Upper lobe of left lung (tissue), 4 donors: ENCODE results near the gene GAPDH.

ENCODE experiments used
- POLR2AphosphoS5 ChIP-seq, 2 donors: sonication (generic); formaldehyde crosslinking; IDR thresholded peaks; one replicate each; pipeline ENCODE4 v1.5.1; 2017; ENCODE audit warnings: antibody characterized with exemption in 2 of 2
- TF ChIP-seq, protein P1 (sequence below), 6 experiments: fragments of 450-650 bp in 4 of 6; fragments of 200-600 bp in 2 of 6; sonication (generic) in 2 of 6; IDR thresholded peaks; one replicate each; pipeline ENCODE4 v1.5.1; 2016 to 2019; ENCODE audit warnings: antibody characterized with exemption in 6 of 6

DNA sequence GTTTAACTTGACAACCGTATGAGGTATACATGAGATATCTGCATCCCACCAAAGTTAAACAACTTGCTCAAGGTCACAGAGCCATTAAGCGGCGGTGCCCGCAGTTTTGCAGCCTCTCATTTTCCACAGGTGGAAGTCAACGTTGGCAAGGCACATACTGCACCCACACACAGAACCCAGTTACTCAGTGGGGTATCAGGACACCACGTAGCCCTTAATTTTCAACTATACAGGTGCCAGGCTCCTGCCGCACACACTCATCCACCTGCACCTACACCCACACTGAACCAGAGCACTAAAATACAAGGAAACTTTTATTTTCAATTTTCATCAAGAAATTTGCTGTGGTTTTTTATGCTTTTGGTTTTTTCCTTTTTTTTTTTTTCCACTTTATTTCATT, 35.5 kb downstream of the GAPDH start:
- TF ChIP-seq, protein P1, sequence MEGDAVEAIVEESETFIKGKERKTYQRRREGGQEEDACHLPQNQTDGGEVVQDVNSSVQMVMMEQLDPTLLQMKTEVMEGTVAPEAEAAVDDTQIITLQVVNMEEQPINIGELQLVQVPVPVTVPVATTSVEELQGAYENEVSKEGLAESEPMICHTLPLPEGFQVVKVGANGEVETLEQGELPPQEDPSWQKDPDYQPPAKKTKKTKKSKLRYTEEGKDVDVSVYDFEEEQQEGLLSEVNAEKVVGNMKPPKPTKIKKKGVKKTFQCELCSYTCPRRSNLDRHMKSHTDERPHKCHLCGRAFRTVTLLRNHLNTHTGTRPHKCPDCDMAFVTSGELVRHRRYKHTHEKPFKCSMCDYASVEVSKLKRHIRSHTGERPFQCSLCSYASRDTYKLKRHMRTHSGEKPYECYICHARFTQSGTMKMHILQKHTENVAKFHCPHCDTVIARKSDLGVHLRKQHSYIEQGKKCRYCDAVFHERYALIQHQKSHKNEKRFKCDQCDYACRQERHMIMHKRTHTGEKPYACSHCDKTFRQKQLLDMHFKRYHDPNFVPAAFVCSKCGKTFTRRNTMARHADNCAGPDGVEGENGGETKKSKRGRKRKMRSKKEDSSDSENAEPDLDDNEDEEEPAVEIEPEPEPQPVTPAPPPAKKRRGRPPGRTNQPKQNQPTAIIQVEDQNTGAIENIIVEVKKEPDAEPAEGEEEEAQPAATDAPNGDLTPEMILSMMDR (IDR thresholded peaks at IDR 0.05) = no peak
- TF ChIP-seq POLR2AphosphoS5 (IDR thresholded peaks at IDR 0.05) = no peak
